HTERT RPE-1 (cell line): Measurements from ENCODE around the gene TMEM150B.

Source experiments
- in situ Hi-C: fragments of 300-500 bp; cut with MboI; formaldehyde crosslinking; loops from 4 replicates; pipeline ENCODE4 v1.14.3; 2020; ENCODE audit warnings: low sequenced_read_pairs

TMEM150B gene

GRCh38 chr19:55308281-55308680 is 16.9 kb downstream of the TMEM150B start:
- in situ Hi-C loops = no loop called here

GRCh38 chr19:55306712-55307111 is 18.4 kb downstream of the TMEM150B start:
- in situ Hi-C loops = no loop called here

GRCh38 chr19:55305983-55306562 is 19.1 kb downstream of the TMEM150B start:
- in situ Hi-C loops = no loop called here

- in situ Hi-C loops = no loop called here
Observed at GRCh38 chr19:55305491-55305890, 19.6 kb downstream of the TMEM150B start.

GRCh38 chr19:55304980-55305379 is 20.2 kb downstream of the TMEM150B start:
- in situ Hi-C loops = no loop called here

- in situ Hi-C loops = no loop called here
Observed at GRCh38 chr19:55304279-55304978, 20.7 kb downstream of the TMEM150B start.

- in situ Hi-C loops = no loop called here
Observed at GRCh38 chr19:55303477-55303876, 21.7 kb downstream of the TMEM150B start.

GRCh38 chr19:55302318-55302703 is 22.8 kb downstream of the TMEM150B start:
- in situ Hi-C loops = no loop called here

- in situ Hi-C loops = no loop called here
Observed at GRCh38 chr19:55301459-55302317, 23.5 kb downstream of the TMEM150B start.

GRCh38 chr19:55300886-55301458 is 24.2 kb downstream of the TMEM150B start:
- in situ Hi-C loops = no loop called here

- in situ Hi-C loops = no loop called here
Observed at GRCh38 chr19:55299991-55300390, 25.1 kb downstream of the TMEM150B start.

GRCh38 chr19:55297267-55297666 is 27.9 kb downstream of the TMEM150B start:
- in situ Hi-C loops = no loop called here

- in situ Hi-C loops = no loop called here
Observed at GRCh38 chr19:55289117-55289796, 35.9 kb downstream of the TMEM150B start.

- in situ Hi-C loops = no loop called here
Observed at GRCh38 chr19:55287361-55288079, 37.6 kb downstream of the TMEM150B start.

GRCh38 chr19:55285229-55285890 is 39.8 kb downstream of the TMEM150B start:
- in situ Hi-C loops = no loop called here

- in situ Hi-C loops = no loop called here
Observed at GRCh38 chr19:55284405-55285058, 40.6 kb downstream of the TMEM150B start.

GRCh38 chr19:55283548-55284377 is 41.4 kb downstream of the TMEM150B start, which contains the start of gene BRSK1:
Gene BRSK1, plus strand, starts transcription at chr19:55283997. Its CDS starts 446 bp downstream, at chr19:55284443.
- in situ Hi-C loops = no loop called here
